ENCODE results near the gene PNCK.

PNCK gene

DNA sequence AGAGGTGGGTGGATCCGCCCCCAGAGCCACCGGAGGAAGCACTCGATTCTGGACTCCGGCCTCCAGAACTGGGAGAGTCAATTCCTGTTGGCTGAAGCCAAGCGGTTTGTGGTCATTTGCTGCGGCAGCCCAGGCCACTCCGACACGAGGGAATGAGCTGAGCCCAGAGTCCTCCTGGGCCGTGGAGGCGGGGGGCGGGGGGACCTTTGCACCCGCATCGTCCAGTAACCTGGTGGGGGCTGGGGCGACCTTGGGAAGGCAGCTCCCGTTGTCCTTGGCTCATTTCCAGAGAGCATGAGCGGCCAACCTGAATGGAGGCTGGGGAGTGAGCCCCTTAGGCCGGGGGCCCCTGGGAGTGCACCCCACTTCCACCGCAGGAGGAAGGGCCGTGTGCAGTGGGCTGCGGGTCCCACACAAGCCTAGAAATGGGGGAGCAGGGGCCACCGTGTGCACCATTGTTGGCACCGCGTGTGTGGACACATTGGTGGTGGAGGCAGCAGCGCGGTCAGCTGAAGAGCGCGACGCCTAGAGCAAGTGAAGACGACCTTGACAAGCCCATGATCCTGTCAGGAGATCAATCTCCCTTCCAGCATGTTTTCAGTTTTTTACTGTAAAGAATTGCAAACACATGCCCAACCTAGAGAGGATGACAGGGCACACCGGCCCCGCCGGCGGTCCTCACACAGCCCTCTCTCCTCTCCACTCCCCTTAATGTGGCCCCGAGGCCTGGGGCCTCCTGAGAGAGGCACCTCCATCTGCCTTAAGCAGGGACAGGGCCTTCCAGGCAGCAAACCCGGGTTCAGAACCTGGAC lies 46.5 kb downstream of the PNCK start:
- no peak for DNase-seq

GRCh38 chrX:153626025-153626633 lies 47.5 kb downstream of the PNCK start:
- DNase-seq, result no peak

DNA sequence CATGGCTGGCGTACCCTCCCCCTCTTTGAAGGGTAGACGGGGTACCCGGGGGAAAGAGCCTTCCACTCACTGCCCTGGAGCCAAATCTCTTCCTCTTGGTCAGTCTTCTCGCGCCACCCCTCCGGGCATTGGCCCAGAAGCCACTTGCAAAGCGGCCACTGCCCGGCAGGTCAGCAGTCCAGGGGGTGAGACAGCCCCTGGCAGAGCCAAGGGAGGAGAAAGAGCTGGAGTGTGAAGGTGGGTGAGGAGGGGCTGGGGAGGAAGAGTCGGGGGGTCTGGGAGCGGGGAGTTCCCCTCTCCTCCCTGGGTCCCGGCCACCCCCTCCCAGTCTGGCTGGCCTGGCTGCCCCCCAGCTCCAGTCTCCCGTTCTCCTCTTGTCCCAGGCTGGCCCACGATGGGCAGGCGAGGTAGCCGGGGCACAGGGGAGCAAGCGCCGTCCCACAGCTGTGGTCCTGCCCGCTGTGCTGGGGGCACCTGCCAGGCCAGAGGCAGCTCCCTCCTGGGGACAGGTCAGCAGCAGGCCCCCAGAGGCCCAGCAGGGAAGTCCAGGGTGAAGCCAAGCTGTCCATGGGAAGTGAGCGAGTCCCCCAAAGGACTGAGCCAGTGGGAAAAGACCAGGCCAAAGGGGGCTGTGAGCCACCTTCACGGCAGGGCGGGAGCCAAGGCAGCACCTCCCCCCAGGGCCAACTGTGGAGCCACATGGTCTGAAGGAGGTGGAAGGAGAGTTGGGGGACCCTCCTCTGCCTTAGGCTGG lies 48.2 kb downstream of the PNCK start:
- DNase-seq, result no peak

DNA sequence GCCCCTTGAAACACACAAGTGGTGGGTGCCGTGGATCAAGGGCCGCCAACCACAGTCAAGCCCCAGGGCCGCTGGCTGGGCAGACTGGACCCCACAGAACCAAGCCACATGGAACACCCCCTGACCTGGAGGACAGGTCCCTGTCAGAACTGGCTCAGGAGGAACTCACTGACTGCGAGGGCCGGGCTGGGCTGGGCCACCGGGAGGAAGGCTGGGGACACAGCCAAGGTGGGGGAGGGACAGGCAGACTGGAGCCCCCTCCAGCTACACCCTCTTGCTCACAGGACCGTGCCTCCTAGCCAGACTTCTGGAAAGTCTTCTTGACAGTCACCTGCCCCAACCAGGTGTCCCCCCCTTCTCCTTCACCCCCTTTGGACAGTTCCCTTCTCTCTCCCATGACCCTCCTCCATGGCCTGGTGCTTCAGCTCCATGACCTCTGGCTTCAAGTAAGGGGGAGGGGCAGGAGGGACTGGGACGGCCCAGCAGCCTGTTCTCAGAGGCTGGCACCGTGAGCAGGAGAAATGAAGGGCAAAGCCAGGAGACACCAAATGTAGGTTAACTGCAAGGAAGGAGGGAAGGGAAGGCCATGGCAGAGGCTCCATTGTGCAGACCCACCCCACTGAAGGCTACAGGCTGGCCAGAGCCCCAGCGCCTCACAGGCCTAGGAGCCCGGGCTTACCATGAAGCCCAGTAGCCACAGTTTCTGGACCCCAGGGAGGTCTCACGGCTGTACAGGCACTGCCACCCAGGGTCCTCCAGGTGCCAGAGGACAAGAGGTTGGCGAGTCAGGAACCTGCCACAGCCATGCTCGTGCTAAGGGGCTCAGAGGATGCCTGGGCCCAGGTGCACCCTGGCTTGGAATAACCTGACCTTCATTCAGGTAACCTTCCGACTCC lies 49.2 kb downstream of the PNCK start:
- no peak for DNase-seq

- DNase-seq, result no peak
These were observed 50.1 kb downstream of the PNCK start for GRCh38 chrX:153623310-153624029.

GRCh38 chrX:153622661-153623309 lies 50.8 kb downstream of the PNCK start:
- no peak for DNase-seq

- DNase-seq, result no peak
These were observed 51.5 kb downstream of the PNCK start for GRCh38 chrX:153621949-153622598.

- DNase-seq, result no peak
These were observed 53.0 kb downstream of the PNCK start for GRCh38 chrX:153620576-153620975.
